Measurements from ENCODE around the gene PRLR. TPM values are rescaled to one million over a fixed set of nuclear protein-coding genes. Genes with fewer than 3 reads are reported as not detected.

The PRLR gene
- total RNA-seq, 1 donor from 2014 or later = 0.93 TPM

- peaks cover 6% of the 10 kb centered on the region for H3K4me1 Mint-ChIP-seq (ENCODE audit: low read depth, unreplicated experiment)
Measured at GRCh38 chr5:35016174-35017051, 213.9 kb downstream of the PRLR start.

GRCh38 chr5:35015063-35015462 is 215.2 kb downstream of the PRLR start:
- no peaks in the 10 kb centered on the region for H3K36me3 Mint-ChIP-seq (ENCODE audit: low read depth, unreplicated experiment)

More at GRCh38 chr5:35016174-35017051, 213.9 kb downstream of the PRLR start:
- FAIRE-seq (no peak), DNase-seq (ENCODE audit: low read depth) (no peak)
- Histone ChIP-seq H3K9ac (ENCODE audit: low read length) (no peak overlapping the region), H3K4me3 (ENCODE audit: insufficient read depth, low read depth, low read length) (no peak overlapping the region), H3K27me3 (ENCODE audit: insufficient read depth, low read length) (peaks cover 4% of the 10 kb centered on the region), H2AFZ (ENCODE audit: low read depth, low read length) (no peak overlapping the region), H3K36me3 (ENCODE audit: insufficient read depth, low read length) (no peaks in the 10 kb centered on the region), H3K27ac (ENCODE audit: low read depth, low read length) (no peak overlapping the region), H4K20me1 (ENCODE audit: insufficient read depth, low read length) (no peaks in the 10 kb centered on the region), H3K4me2 (ENCODE audit: low read length) (no peak overlapping the region), H3K9me3 (ENCODE audit: insufficient read depth, low read depth, low read length) (no peaks in the 10 kb centered on the region), H3K79me2 (ENCODE audit: insufficient read depth, low read length) (no peaks in the 10 kb centered on the region), H3K4me1 (ENCODE audit: insufficient read depth, low read length) (no peaks in the 10 kb centered on the region)
- H3K9me3 Mint-ChIP-seq (ENCODE audit: unreplicated experiment) = peaks cover 3% of the 10 kb centered on the region
- no peak overlapping the region for H3K4me3 Mint-ChIP-seq (ENCODE audit: unreplicated experiment)
- H3K27me3 Mint-ChIP-seq (ENCODE audit: low read depth, unreplicated experiment) = peaks cover 10% of the 10 kb centered on the region
- no peak overlapping the region for H3K27ac Mint-ChIP-seq (ENCODE audit: unreplicated experiment)
- TF ChIP-seq CTCF (IDR thresholded peaks at IDR 0.05; ENCODE audit: insufficient read depth, low read depth, low read length) = no peak
- no peak for TF ChIP-seq EZH2 (IDR thresholded peaks at IDR 0.05; ENCODE audit: insufficient read depth, low read length)
- no peaks in the 10 kb centered on the region for H3K36me3 Mint-ChIP-seq (ENCODE audit: low read depth, unreplicated experiment)

More at GRCh38 chr5:35015063-35015462, 215.2 kb downstream of the PRLR start:
- Histone ChIP-seq H2AFZ (ENCODE audit: low read depth, low read length) (no peak overlapping the region), H3K27ac (ENCODE audit: low read depth, low read length) (no peak overlapping the region), H3K79me2 (ENCODE audit: insufficient read depth, low read length) (no peaks in the 10 kb centered on the region), H3K36me3 (ENCODE audit: insufficient read depth, low read length) (no peaks in the 10 kb centered on the region), H3K4me3 (ENCODE audit: insufficient read depth, low read depth, low read length) (no peak overlapping the region), H4K20me1 (ENCODE audit: insufficient read depth, low read length) (no peaks in the 10 kb centered on the region), H3K27me3 (ENCODE audit: insufficient read depth, low read length) (peaks cover 4% of the 10 kb centered on the region), H3K4me1 (ENCODE audit: insufficient read depth, low read length) (no peaks in the 10 kb centered on the region), H3K9me3 (ENCODE audit: insufficient read depth, low read depth, low read length) (no peaks in the 10 kb centered on the region), H3K9ac (ENCODE audit: low read length) (no peak overlapping the region), H3K4me2 (ENCODE audit: low read length) (no peak overlapping the region)
- DNase-seq (ENCODE audit: low read depth) = no peak
- peaks cover 6% of the 10 kb centered on the region for H3K4me1 Mint-ChIP-seq (ENCODE audit: low read depth, unreplicated experiment)
- H3K9me3 Mint-ChIP-seq (ENCODE audit: unreplicated experiment) = peaks cover 3% of the 10 kb centered on the region
- no peak overlapping the region for H3K27ac Mint-ChIP-seq (ENCODE audit: unreplicated experiment)
- TF ChIP-seq EZH2 (IDR thresholded peaks at IDR 0.05; ENCODE audit: insufficient read depth, low read length) (no peak), CTCF (IDR thresholded peaks at IDR 0.05; ENCODE audit: insufficient read depth, low read depth, low read length) (no peak)
- no peak overlapping the region for H3K4me3 Mint-ChIP-seq (ENCODE audit: unreplicated experiment)
- FAIRE-seq = no peak
- H3K27me3 Mint-ChIP-seq (ENCODE audit: low read depth, unreplicated experiment) = peaks cover 10% of the 10 kb centered on the region

All from astrocyte (in vitro differentiated cells and primary cell).